Measurements from ENCODE around the gene HCN4. TPM values are rescaled to one million over a fixed set of nuclear protein-coding genes. Genes with fewer than 3 reads are reported as not detected.

The HCN4 gene
- total RNA-seq = under 0.01 TPM in 1 of 2 replicates, not detected in the other

GRCh38 chr15:73368301-73369136, at the start of gene HCN4:
Gene HCN4 (minus strand): TSS chr15:73368958. CDS start chr15:73368270, 688 bp downstream.

Other genes with a start within 250 kb of the HCN4 start
- not detected in 2 replicates for gene REC114, start 74.2 kb upstream of the HCN4 start, total RNA-seq

Measured in smooth muscle cell of trachea (primary cell).